GM18502 (cell line): ENCODE data around the gene SPIRE2.

ENCODE experiments used
- ATAC-seq: cut with Tn5 transposase; IDR thresholded peaks from one replicate; pipeline ENCODE4 v1.9.1; 2021; ENCODE audit warnings: mild to moderate bottlenecking; ENCODE audit not compliant: unreplicated experiment, poor library complexity

Gene SPIRE2

DNA sequence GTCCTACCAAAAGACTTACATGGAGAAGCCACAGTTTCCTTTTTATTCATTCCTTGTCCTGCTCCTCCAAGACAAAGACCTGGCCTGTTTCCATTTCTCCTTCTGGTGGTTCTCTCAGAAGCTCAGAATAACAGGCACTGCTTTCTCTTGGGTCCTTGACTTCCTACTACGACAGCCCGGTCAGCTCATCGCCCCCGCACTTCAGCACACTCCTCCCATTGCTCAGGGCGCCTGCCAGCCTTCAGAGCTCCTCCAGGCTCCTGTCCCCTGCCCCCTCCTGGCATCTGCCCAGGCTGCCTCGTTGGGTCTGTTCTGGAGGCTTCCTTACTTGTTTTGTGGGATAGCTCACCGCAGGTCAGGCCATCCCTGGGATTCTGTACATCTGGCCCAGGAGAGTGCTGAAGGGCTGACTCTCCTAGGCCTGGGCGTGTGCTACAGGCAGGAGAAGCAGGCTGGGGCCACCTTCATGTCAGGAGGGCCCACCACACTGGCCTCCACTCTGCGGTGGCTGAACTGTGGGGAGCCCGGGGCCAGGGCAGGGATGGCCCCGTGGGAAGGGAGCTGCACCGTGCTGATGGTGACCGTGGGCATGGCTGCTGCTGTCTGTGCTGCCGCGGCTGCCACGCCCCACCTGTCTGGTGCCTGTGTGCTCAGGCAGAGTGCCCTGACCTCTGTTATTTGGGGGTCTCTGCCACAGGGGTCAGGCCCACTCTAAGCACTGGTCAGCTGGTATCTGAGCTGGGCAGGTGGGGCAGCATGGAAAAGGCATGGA, 62.8 kb downstream of the SPIRE2 start:
- no peak for ATAC-seq

- no peak for ATAC-seq
Measured at GRCh38 chr16:89892055-89892630, 63.9 kb downstream of the SPIRE2 start.

GRCh38 chr16:89892635-89893034, 64.4 kb downstream of the SPIRE2 start:
- ATAC-seq: no peak

GRCh38 chr16:89893642-89894548, 65.6 kb downstream of the SPIRE2 start:
- ATAC-seq: no peak

- no peak for ATAC-seq
Measured at GRCh38 chr16:89895482-89896250, 67.4 kb downstream of the SPIRE2 start.

GRCh38 chr16:89897204-89897603, 68.9 kb downstream of the SPIRE2 start:
- no peak for ATAC-seq

DNA sequence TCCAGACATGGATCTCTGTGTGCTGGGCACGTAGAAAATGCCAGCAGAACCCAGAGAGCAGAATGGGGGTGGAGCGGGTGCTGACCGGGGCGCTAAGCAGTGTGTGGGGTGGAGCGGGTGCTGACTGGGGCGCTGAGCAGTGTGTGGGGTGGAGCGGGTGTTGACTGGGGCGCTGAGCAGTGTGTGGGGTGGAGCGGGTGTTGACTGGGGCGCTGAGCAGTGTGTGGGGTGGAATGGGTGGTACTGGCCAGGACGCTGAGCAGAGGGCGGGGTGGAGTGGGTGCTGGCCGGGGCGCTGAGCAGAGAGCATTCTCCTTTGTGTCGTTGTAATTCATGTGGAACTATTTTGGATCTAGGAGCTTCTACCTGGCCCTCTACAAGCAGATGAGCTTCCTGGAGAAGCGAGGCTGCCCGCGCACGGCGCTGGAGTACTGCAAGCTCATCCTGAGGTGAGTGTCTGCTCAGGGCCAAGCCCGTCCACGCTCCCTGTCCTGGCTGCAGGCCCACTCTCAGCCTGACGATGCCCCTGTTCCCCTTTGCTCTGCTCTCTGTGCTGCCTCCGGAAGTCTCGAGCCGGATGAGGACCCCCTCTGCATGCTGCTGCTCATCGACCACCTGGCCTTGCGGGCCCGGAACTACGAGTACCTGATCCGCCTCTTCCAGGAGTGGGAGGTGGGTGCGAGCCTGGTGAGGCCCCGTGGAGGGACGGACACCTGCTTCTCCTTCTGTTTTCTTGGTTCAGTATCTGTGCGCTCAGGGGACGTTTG, 70.1 kb downstream of the SPIRE2 start:
- no peak for ATAC-seq

DNA sequence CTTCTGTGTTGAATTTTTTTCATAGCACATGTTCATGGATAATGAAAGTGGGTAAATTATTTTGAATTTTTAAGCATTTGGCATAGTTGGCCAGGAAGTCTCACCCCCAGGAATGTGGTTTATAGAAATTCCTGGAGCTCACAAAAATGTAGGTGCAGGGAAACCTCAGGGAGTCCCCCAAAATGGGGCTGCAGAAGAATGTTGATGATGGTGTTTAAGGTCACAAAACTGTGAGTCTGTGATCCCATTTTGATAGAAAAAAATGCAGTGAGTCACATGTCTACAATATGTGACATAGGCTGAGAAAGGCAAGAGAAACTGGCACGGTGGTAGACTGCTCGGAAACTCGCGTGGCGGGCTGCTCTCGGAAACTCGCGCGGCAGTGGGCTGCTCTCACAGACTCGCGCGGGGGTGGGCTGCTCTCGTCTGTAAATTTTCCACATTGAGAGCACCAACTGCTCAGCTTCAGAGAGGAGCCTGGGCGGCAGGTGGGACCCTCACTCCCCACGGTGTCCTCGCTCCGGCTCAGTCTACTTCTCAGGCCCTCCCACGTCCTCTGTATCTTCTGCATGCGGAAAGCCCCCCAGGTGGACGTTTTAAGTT, 71.7 kb downstream of the SPIRE2 start:
- no peak for ATAC-seq

DNA sequence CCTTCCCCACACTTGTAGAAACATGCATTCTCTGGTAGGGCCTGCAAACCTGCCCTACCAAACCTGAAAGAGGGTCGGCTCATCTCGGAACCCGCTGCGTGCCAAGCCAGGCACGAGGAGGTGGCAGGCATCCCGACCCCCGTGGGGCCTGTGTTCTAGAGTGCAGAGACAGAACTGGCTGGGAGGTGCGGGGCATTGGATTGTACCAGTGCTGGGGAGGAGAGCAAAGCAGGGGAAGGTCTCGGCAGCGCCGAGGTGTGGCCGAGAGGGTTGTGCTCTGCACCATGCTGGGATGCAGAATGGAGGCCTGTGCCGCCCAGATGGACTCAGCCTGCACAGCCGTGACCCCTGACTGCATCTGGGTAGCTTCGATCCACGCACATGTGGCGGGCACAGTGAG, 72.6 kb downstream of the SPIRE2 start:
- ATAC-seq: no peak

DNA sequence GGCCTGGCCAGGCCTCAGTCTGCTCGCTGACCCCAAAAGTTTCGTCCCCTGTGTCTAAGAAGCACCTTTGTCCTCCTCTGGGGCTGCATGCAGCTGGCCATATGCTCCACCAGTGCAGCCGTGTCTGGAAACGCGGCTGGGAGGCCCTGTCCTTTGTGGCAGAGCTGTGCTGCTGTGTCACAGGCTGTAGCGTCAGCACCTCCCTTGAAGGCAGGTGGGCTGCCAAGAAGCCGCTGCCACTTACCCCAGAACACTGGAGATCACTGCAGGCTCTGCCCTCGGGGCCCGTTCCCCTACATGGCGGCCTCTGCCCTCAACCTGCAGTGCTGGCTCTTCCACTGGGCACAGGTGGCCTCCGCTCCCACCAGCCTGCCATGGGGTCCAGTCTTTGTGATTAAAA, 74.7 kb downstream of the SPIRE2 start:
- no peak for ATAC-seq

DNA sequence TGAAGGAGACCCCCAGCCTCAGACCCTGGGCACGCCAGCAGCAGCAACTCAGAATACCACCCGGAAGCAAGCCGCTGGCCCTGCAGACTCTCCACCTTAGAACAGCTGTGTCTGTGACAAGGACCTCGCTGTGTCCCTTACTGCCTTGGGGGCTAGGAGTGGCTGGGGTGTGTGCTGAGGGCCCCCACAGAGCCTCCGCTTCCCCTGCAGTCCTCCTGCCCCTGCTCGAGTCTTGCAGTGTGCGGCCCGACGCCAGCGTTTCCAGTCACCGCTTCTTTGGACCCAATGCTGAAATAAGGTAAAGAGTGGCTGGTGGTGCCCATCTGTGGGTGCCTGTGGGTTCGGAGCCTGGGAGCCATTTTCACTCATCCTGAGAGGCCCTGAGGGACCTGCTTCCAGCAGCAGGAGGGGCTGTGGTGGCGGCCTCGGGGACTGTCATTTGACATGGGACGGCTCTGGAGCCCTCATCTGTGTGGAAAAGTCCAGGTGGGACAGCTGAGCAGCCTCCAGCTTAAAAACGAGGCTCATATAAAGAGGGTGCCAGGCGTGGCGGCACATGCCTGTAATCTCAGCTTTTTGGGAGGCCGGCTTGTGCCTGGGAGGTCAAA, 75.7 kb downstream of the SPIRE2 start:
- ATAC-seq: no peak

DNA sequence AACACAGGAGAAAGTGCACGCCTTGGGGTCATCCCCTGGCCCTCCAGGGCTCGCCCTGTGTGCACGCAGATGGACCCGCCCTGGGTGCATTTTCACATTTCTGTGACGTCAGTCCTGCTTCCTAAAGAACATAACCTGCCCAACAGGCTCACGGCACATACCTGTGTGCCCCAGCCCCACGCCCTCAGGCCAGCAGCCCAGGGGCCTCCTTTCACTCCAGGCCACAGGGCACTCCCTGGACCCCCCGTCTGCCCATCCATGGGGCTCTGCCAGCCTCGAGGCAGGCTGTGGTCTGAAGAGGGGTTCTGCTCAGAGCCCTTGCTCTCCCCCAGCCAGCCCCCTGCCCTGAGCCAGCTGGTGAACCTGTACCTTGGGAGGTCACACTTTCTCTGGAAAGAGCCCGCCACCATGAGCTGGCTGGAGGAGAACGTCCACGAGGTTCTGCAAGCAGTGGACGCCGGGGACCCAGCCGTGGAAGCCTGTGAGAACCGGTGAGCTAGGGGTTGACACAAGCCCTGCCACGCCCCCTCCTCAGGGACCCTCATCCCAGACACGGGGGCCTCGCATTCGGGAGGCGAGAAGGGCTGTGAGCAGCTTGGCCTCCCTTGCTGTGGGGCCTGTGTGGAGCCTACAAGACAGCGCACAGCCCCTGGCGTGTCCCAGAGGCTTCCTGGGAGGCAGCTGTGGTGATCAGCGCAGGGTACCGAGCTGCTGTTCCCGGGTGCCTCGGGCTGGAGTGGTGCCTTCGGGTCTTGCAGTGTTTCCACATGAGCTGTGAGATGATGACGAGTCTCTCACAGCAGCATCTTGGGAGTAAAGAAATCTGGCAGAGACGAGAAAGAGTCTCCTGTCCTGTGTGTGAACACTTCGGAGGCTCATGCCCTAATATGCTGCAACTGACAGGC, 76.6 kb downstream of the SPIRE2 start:
- ATAC-seq: no peak

GRCh38 chr16:89905511-89906139, 77.3 kb downstream of the SPIRE2 start:
- ATAC-seq: no peak

DNA sequence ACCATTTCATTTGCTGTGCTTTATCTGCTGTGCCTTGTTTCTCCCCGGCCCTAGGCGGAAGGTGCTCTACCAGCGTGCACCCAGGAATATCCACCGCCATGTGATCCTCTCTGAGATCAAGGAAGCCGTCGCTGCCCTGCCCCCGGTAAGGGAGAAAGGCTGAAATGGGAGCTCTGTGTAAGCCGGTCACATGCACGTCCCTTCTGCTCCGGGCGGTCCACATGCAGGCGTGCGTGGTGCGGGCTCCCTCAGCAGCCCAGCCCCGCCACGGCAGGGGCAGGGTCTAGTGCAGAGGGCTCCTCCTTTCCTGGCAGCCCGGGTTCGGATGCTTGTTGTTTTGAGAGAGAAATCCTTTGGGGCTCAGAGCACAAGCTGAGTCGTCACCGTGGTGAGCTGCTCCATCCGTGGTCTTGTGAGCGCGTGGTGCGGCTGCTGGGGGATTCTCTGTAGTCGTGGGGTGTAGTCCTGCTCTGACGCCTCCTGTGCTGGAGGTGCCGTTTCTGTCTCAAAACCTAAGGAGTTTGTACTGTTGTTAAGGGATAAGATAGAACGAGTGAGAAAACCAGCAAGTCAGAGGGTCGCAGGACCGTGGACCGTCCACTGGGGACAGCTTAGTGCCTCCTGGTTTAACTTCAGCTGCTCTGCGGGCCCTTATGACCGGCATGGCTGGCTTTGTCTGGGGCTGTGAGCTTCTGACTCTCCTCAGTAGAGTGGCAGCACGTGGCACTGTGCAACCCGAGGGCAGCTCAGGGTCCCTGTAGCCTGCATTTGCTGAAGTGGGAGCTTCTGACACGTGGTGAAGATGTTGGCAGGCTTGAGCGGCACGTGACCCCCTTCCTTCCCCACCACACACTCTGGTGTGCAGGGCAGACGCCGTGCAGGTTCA, 78.1 kb downstream of the SPIRE2 start:
- no peak for ATAC-seq

- no peak for ATAC-seq
Measured at GRCh38 chr16:89907055-89907814, 79.0 kb downstream of the SPIRE2 start.

- no peak for ATAC-seq
Measured at GRCh38 chr16:89908236-89908635, 80.0 kb downstream of the SPIRE2 start.
